Panc1 (cell line): Measurements from ENCODE around the gene CFAP43. TPM values are rescaled to one million over a fixed set of nuclear protein-coding genes. Genes with fewer than 3 reads are reported as not detected.

Experiments used
- ATAC-seq: fragments of 200-7000 bp; cut with Tn5 transposase; 2 replicates; pipeline ENCODE4 v1.9.1; 2020; ENCODE audit warnings: mild to moderate bottlenecking, moderate library complexity
- BruUV-seq: library from RNA; stranded (reverse); fragments of 400-500 nt; replicated peaks from 2 replicates; lab custom pipeline; 2021; lab: Mats Ljungman, UMichigan
- CTCF ChIA-PET: fragments of 300-600 bp; sonication (Branson Sonifier 250); formaldehyde crosslinking; loops from one replicate; lab custom pipeline; 2022; ENCODE audit warnings: antibody characterized with exemption; lab: Charles Lee
- POLR2A ChIA-PET: fragments of 300-600 bp; sonication (Branson Sonifier 250); formaldehyde crosslinking; loops from one replicate; lab custom pipeline; 2022; ENCODE audit warnings: antibody characterized with exemption; lab: Charles Lee
- DNase-seq: peaks from one replicate; pipeline ENCODE4 v3.0.0-alpha.2; 2010; ENCODE audit warnings: low read depth, low spot score
- H3K27ac ChIP-seq: 2 replicates; pipeline ENCODE4 v1.5.1; 2011; ENCODE audit warnings: mild to moderate bottlenecking, low read length, inconsistent platforms
- H3K27me3 ChIP-seq: fragments of 200-500 bp; sonication (Bioruptor generic); 2 replicates; pipeline ENCODE4 v1.6.0; 2014; ENCODE audit warnings: low read length, inconsistent platforms; ENCODE audit not compliant: control insufficient read depth, insufficient read depth
- H3K36me3 ChIP-seq: fragments of 200-500 bp; sonication (Bioruptor generic); 2 replicates; pipeline ENCODE4 v1.5.1; 2014; ENCODE audit warnings: inconsistent platforms, mild to moderate bottlenecking, low read length, moderate library complexity; ENCODE audit not compliant: control insufficient read depth, insufficient read depth
- H3K4me1 ChIP-seq: 2 replicates; pipeline ENCODE4 v1.5.1; 2011; ENCODE audit warnings: inconsistent platforms, mild to moderate bottlenecking, low read length, moderate library complexity; ENCODE audit not compliant: control insufficient read depth, insufficient read depth
- H3K4me3 ChIP-seq, 2 experiments: 2 replicates each; pipeline ENCODE4 v1.5.1; 2011 to 2012; ENCODE audit warnings: low read depth in 2 of 2, low read length in 2 of 2, mild to moderate bottlenecking in 2 of 2, inconsistent platforms in 1 of 2, moderate library complexity in 1 of 2
- H3K9me3 ChIP-seq: fragments of 200-500 bp; sonication (Bioruptor generic); 2 replicates; pipeline ENCODE4 v1.5.1; 2014; ENCODE audit warnings: low read depth, mild to moderate bottlenecking, inconsistent platforms, low read length, moderate library complexity; ENCODE audit not compliant: control insufficient read depth, insufficient read depth
- CTCF ChIP-seq: fragments of 450-650 bp; IDR thresholded peaks from 2 replicates; pipeline ENCODE4 v1.5.1; 2017; ENCODE audit warnings: mild to moderate bottlenecking
- POLR2AphosphoS5 ChIP-seq: IDR thresholded peaks from 2 replicates; pipeline ENCODE4 v1.6.1; 2012; ENCODE audit warnings: mild to moderate bottlenecking, low read depth, low read length, moderate library complexity
- REST ChIP-seq, 2 experiments: IDR thresholded peaks; 2 replicates each; pipeline ENCODE4 v1.6.1; 2011 to 2012; ENCODE audit warnings: low read depth in 2 of 2, control low read depth in 1 of 2, low read length in 1 of 2, mild to moderate bottlenecking in 1 of 2, moderate library complexity in 1 of 2; ENCODE audit not compliant: insufficient read depth in 1 of 2
- SIN3A ChIP-seq: IDR thresholded peaks from 2 replicates; pipeline ENCODE4 v1.6.1; 2012; ENCODE audit warnings: low read depth, mild to moderate bottlenecking, low read length, moderate library complexity, borderline replicate concordance; ENCODE audit not compliant: insufficient read depth
- TCF7L2 ChIP-seq: IDR thresholded peaks from 2 replicates; pipeline ENCODE4 v1.6.1; 2011; ENCODE audit warnings: mild to moderate bottlenecking, low read depth, low read length, inconsistent platforms
- in situ Hi-C: cut with HindIII; loops from 2 replicates; pipeline ENCODE4 v1.10.0; 2016; ENCODE audit warnings: low sequenced_read_pairs, low pct_unique_long_range_greater_than_20kb
- intact Hi-C: fragments of 100-400 bp; cut with micrococcal nuclease; formaldehyde crosslinking; loops from one replicate; pipeline ENCODE4 v1.10.0; 2022; ENCODE audit not compliant: unreplicated experiment
- total RNA-seq: library from RNA; stranded (reverse); gene quantifications from one replicate; pipeline ENCODE4 v1.2.1, GENCODE V29; 2021; ENCODE audit not compliant: unreplicated experiment

CFAP43 gene
- total RNA-seq, 1 experiment from 2014 or later, result 0.21 TPM

- TF ChIP-seq POLR2AphosphoS5, result no peak
- TF ChIP-seq REST (IDR thresholded peaks at IDR 0.05; ENCODE audit: insufficient read depth in 1 of 2, low read depth in 2 of 2, low read length in 1 of 2), result no peak
- no peak for TF ChIP-seq CTCF
- TF ChIP-seq SIN3A, result no peak
- TF ChIP-seq TCF7L2, result no peak
- ChIA-PET POLR2A (no interaction called here), CTCF (no interaction called here)
- H3K4me3 ChIP-seq, result no peak overlapping the region
- no peak overlapping the region for H3K27ac ChIP-seq
- BruUV-seq, result no TSS peak
- in situ Hi-C loops, result no loop called here
- H3K4me1 ChIP-seq, result peaks cover 21% of the 10 kb centered on the region
- peaks cover 12% of the 10 kb centered on the region for H3K36me3 ChIP-seq
- no peak for ATAC-seq
- no peaks in the 10 kb centered on the region for H3K27me3 ChIP-seq
- intact Hi-C loops, result no loop called here
- H3K9me3 ChIP-seq, result no peaks in the 10 kb centered on the region
- DNase-seq, result no peak
Observed at GRCh38 chr10:104253106-104253505, 20.9 kb upstream of the CFAP43 start.

- Histone ChIP-seq H3K4me3 (no peak overlapping the region), H3K9me3 (no peaks in the 10 kb centered on the region), H3K27ac (no peak overlapping the region), H3K27me3 (no peaks in the 10 kb centered on the region), H3K4me1 (peaks cover 21% of the 10 kb centered on the region), H3K36me3 (peaks cover 6% of the 10 kb centered on the region; the same call in 1 of the 2 replicates)
- POLR2A ChIA-PET, result no interaction called here
- ATAC-seq (no peak), DNase-seq (no peak)
- intact Hi-C loops (no loop called here), in situ Hi-C loops (no loop called here)
- no peak for TF ChIP-seq POLR2AphosphoS5
- no peak for TF ChIP-seq REST (IDR thresholded peaks at IDR 0.05; ENCODE audit: insufficient read depth in 1 of 2, low read depth in 2 of 2, low read length in 1 of 2)
- no peak for TF ChIP-seq CTCF
- TF ChIP-seq SIN3A, result no peak
- TF ChIP-seq TCF7L2, result no peak
- CTCF ChIA-PET, result no interaction called here
- no TSS peak for BruUV-seq
Observed at GRCh38 chr10:104252368-104252767, 20.2 kb upstream of the CFAP43 start.
